Prostate gland (tissue), 2 donors: ENCODE results near the gene TMEM245.

Experiments
- CTCF ChIP-seq, 4 experiments: fragments of 200-600 bp in 2 of 4; fragments of 450-650 bp in 2 of 4; sonication (generic) in 2 of 4; IDR thresholded peaks; 1 replicate in 3 of 4; 2 replicates in 1 of 4; pipeline ENCODE4 v1.5.1; 2016 to 2019; ENCODE audit warnings: antibody characterized with exemption in 4 of 4, mild to moderate bottlenecking in 2 of 4, moderate library complexity in 2 of 4
- POLR2A ChIP-seq: fragments of 450-650 bp; IDR thresholded peaks from one replicate; pipeline ENCODE4 v1.6.1; 2016; ENCODE audit warnings: antibody characterized with exemption, mild to moderate bottlenecking
- POLR2AphosphoS5 ChIP-seq: sonication (generic); formaldehyde crosslinking; IDR thresholded peaks from one replicate; pipeline ENCODE4 v1.6.1; 2017; ENCODE audit warnings: antibody characterized with exemption

- TF ChIP-seq CTCF (IDR thresholded peaks at IDR 0.05) (no peak), POLR2A (no peak), POLR2AphosphoS5 (no peak)
Measured at GRCh38 chr9:109092051-109092580, 27.6 kb downstream of the TMEM245 start.
